Measurements from ENCODE around the gene DYTN.

Gene DYTN

DNA sequence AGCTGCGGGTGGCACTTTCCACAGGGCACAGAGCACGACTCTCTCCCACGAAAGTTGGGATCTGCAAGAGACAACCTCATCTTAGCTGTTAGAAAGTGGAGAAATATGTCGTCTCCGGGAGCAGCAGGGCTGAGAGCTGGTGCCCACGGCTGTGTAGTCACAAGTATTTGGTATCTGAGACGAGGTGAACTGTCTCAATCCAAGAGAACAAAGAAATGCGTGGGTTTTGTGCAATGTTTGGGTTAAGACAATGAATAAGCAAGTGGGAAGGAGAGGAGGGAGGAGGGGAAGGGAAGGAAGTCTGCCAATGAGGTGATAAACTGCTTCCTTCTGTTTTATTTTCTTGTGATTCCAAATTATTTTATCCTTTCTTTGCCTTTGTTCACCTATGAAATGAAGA is 18.0 kb downstream of the DYTN start:
- DNase-seq (ENCODE audit: low read depth, low spot score): no peak

DNA sequence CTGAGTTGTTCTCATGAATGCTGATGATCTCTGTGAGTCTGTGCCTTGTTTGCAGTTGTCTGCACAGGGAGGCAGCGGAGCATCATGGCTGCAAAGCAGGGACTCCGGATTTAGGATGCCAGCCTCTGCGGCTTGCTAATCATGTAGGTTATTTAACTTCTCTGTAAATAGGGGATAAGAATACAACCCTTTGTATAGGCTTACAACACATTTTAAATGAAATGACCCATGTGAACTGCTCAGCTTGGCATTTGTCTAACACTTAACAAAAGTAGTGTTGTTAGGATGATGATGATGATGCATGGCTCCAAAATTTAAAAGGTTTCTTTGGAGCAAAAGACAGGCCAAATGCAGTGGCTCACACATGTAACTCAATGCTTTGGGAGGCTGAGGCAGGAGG is 19.4 kb downstream of the DYTN start:
- no peak for DNase-seq (ENCODE audit: low read depth, low spot score)

DNA sequence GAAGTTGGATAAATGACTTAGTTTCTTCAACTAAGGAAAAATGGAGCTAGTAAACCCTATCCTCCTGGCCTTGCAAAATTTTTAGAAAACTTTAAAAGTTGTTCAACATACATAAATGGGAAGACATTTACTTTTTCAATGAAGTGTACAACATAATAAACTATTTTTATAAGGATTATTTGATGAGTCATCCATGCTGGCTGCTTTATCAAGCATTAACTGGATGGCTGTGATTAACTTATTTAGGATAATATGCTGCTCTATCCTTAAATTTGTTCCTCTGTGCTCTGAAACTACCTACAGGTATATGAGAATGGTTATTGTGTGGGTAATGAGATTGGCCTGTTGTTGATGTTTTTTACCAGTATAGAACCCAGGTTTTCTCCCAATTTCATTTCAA is 21.3 kb downstream of the DYTN start:
- DNase-seq (ENCODE audit: low read depth, low spot score): no peak

DNA sequence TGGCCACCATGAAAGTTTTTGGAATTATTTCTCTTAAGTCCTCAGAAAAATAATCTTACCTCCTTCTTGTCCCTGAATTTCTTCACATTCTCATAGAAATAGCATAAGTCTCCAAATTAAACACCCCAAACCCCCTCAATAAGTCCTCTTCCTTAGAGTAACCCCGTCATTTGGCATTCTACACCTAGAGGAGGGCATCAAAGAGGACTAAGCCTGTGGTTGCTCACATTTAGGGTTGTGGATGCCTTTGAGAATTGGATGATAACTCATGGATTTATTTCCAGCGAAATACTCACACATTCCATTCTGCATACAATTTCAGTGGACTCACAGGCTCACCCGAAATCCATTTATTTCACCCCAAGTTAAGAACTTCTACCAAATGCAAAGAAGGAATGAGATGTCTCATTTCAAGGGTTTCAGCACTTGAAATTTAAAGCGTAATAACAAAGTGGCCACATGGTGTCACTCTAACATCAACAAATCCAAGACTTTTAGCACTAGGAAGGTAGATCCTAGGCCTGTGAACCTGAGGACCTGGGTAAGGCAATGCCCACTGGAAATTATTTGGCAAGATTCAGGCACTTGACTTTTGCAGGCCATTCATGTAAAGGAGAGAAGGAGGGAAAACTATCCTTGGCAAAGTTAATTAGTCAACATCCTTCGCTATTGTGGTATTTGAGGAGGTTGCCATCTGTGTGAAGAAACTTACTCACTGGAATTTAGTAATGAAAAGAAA is 24.6 kb downstream of the DYTN start:
- DNase-seq (ENCODE audit: low read depth, low spot score): peak; percentile 44

DNA sequence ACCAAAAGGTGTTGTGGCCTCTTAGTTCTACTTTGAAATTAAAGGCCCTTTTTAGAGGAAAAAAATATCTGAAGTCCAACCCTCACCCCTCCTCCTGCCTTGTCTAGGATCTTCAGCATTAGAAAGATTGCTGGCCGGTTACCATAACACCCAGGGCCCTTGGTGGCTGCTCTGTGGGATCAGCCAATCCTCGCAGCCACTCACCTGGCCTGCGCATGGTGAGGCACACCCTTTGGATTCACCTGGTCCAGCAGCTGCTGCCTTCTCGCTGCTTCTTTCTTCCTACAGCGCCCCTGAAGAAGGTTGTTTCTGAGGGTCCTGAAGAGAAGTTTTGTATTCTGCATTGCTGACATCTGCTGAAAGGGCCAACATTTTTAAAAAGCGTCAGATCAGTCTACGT is 25.2 kb downstream of the DYTN start:
- DNase-seq (ENCODE audit: low read depth, low spot score): no peak

DNA sequence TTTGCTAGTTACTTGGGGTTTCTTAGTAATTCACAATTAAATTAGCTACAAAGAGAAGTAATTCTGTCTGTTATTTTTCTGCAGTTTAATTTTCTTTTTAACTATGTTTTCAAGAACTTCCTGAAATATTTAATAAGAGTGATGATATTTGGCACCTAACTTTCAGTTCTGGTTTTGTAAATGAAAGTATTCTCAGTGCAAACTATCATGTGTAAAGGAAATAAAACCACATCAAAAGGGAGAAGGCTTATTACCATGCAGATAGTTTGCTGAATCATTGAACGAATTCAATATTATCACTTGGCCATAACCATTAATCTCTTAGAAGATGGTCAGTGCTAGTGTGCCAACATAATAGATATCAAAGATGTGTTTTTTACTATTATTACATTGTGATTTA is 29.2 kb downstream of the DYTN start:
- DNase-seq (ENCODE audit: low read depth, low spot score): no peak

DNA sequence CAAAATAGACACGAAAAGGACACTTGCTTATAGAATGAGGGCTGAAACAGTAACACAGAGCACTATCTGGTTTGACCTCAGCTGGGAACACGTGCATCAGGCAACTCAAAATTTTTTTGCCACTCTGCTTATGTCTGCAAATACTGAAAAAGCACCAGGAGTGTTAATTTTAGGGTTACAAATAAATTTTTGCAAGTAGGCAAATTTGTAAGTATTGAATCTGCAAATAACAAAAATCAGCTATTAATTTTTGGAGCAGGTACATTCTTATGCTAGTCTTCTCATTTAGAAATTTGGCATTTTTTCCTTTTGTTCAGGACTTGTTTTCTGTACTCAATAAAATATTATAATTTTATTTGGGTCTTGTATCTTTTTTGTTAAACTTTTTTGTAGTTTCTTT is 29.7 kb downstream of the DYTN start:
- DNase-seq (ENCODE audit: low read depth, low spot score): no peak

DNA sequence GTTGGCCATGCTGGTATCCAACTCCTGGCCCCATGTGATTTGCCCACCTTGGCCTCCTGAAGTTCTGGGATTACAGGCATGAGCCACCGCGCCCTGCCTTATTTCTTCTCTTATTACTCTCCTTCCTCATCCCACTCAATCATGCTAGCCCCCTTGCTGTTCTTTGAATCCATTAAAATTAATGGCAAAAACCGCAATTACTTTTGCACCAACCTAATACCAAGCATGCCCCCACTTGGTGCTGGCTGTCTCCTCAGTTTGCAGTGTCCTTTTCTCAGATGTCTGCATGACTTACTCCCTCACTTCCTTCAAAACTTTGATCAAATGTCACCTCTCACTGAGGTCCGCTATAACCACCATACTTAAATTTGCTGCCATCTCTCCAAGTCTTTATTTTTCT is 34.6 kb downstream of the DYTN start:
- DNase-seq (ENCODE audit: low read depth, low spot score): no peak

DNA sequence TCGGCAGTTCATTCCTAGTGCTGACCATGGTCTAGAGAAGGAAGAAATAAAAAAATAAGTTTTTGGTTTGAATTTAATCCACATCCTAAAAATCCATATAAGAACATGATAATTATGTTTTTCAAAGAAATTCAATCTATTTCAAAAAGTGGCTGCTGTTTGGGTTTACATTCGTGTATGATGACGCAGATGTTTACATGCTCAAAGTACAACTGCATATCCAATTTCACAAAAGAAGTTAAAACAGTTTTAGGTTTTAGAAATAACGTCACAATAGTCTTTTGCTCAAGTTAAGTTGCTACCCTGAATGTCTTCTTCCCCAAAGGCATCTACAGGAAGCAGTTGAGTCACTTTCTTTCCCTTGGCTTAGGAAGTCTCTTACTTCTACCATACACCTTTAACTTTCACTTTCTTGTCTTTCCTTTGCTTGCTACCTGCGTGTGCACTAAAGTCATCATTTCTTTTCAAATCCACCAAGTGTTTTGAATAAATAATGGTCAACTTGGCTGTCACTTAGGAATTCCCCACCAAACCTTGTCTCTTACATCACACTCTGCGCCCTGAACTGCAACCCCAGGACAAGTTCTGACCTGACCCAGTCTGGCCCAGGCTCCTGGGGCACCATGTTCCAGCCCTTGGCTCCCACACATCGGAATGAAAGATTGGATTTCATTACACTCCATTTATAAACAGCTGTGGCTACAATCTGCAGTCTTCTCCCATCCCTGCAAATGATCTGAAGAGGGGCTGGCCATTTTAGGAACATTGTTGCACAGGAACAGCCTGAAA is 47.5 kb downstream of the DYTN start:
- DNase-seq (ENCODE audit: low read depth, low spot score): no peak

DNA sequence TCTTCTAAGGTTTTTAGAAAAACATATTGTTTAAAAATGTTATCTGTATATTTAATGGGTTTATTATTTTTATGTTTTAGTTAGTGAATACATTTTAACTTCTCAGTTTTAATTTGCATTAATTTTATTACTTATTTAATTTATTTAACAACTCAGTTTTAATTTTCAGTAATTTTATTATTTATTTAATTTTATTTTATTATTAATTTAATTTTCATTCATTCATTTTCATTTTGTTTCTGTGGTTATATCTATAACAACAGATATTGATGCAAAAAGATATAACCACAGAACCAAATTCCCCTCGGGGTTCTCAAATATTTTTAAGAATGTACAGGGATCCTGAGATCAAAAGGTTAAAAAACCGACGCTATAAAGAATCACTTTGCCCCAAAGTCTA is 52.9 kb downstream of the DYTN start:
- DNase-seq (ENCODE audit: low read depth, low spot score): no peak

DNA sequence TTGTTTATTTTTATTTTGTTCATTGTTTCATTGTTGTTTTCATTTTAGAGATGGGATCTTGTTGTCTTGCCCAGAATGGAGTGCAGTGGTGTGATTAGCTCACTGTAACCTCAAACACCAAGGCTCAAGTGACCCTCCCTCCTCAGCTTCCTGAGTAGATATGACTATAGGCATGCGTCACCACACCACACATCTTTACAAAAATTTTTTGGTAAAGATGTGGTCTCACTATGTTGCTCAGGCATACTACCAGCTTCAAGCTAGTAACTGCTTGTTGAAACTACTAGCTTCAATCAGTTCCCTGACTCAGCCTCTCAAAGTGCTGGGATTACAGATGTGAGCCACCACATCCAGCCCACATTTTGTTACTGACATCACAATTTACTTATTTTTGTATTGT is 61.1 kb downstream of the DYTN start:
- no peak for DNase-seq (ENCODE audit: low read depth, low spot score)

DNA sequence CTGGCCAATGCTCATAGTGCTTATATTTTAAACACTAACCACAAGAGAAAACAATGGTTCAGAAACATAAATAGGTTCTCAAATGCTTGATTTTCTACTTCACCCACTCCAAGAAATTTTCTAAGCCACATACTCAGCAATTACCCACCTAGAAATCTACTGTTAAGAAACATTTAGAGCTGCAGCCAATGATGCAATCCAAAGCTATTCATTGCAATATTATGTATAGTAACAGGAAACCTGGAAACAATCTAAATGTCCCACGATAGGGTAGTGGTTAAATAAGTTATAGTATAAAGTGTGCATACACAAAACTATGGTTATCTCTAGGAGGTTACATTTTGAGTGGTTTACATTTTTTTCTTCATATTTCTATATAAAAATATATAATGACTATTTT is 70.2 kb downstream of the DYTN start:
- no peak for DNase-seq (ENCODE audit: low read depth, low spot score)

DNA sequence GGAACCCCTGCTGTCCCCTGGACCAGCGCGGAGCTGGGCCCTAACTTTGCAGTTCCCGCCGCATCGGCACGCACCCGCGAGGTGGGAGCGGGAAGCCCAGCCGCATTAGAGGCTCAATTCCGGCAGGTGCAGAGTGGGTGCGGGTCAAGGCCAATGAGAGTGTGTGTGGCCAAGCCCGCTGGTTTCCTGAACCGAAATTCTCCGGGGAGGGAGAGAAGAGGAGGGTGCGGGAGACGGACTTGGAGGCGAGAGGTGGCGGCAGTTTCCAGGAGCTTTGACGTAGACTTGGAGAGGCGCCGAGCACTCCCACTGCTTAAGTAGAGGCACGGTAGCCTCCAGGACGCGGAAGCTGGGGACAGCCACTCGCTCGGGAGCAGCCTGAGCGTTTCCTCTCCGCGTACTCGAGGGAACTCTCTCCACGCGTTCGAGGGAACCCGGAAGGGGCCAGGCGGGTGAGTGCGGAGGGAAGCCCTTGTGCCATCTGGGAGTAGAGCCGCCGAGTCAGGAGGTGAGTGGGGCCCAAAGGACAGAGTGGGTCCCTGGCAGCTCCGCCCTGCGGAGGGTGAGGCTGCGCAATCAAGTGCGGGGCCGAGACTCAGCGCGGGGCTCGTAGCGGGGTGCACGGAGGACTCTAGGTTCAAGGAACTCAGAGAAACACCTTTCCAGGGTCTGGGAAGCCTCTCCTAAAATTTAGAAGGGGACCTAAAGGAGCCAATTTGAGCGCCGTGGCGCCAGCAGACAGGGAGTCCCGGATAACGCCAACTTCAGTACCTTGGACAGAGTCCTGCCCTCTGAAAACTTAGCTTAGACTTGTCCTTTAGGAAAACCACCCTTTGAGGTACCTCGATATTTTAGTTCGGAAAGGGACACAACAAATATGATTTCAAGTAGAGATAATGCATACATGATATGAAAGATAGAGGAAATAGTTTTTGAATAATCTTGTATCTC is 75.8 kb downstream of the DYTN start, which contains the start of gene FAM237A:
Gene FAM237A, plus strand, starts transcription at position 413 of the 951 bp plus-strand sequence. CDS start 1,750 bp downstream, outside the sequence.
- DNase-seq (ENCODE audit: low read depth, low spot score): peak; percentile 44

DNA sequence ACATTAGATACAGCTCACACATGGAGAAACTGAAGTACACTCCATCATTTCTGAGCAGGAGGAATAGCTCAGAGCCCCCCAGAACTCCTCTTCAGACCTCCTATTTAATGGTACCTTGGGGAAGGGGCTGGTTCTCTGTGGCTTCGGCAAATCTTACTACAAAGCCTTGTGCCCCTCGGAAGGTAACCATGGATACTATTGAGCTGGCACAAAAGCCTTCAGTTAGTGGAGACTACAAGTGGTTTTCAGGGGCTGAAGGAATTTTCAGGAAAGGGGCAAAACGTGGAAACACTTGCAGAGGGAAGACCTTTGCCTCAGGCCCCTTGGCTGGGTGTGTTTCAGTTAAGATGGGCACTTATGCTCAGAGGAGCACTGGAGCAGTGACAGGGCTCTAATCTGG is 77.0 kb downstream of the DYTN start:
- DNase-seq (ENCODE audit: low read depth, low spot score): no peak

DNA sequence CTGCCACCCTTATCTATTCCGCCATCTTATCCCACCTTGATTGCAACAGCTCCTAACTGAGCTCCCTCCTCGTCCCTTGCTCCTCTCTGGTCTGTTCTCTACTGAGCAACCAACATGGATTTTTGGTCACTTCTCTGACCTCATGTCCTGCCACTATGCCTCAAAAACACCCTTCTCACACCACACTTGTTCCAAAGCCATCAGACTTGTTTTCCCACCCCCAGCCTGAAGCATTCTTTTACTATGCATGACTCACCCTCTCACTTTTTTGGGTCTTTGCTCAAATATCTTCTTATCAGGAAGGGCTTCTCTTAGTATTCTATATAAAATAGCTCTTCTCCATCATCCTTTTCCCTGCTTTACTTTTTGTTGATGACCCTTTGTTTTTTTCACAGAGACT is 78.6 kb downstream of the DYTN start:
- DNase-seq (ENCODE audit: low read depth, low spot score): no peak

DNA sequence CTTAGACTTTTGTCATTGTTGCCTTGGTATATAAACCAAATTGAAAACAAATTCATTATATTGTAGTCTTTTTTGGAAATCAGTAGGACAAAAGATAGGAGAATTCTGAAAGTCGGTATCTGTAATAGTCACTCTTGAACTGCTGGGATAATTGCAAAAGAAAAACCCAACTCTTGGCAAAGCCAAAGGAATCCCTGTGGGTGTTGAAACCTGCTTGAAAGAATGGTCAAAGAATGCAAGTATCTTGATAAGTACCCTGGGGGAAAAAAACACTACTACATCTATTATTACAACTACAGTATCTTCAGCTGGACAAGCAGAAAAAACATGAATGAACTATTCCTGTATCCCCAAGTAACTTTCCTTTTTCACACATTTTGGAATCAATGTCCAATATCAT is 83.2 kb downstream of the DYTN start:
- DNase-seq (ENCODE audit: low read depth, low spot score): no peak

DNA sequence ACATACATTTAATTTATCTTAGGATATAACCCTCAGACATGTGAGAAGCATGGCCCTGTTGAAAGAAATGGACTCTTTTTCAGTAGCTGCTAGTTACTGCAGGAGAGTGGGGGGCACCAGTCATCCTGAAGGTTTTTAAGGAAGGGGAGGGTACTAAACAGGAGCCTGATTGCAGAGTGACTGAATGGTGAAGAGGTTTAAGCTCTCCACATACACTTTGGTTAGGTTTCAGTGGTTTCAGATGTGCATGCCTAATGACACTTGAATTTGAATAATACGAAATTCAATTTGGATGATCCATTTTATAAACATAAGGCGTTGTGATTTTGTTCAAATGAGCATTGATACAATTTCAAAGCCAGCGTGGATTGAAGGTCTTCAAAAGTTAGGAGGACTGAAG is 86.9 kb downstream of the DYTN start:
- DNase-seq (ENCODE audit: low read depth, low spot score): no peak

DNA sequence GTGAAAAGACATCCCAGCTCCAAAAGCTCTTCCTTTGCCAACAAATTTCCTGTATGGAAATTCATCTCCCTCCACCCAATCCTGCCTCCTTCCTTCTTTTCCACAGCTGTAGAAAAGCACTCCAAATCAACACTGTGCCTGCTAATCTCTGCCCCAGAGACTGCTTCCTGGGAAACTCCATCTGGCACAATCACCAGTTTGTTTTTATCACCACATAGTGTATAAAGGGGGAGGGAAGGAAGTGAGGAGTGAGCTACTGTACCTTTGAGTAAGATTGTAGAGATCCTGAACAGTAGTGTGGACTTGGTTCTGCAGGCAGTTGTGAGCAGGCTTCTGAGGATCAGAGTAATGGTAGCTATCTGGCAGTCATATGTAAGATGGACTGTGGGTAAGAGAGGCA is 90.6 kb downstream of the DYTN start:
- DNase-seq (ENCODE audit: low read depth, low spot score): no peak

DNA sequence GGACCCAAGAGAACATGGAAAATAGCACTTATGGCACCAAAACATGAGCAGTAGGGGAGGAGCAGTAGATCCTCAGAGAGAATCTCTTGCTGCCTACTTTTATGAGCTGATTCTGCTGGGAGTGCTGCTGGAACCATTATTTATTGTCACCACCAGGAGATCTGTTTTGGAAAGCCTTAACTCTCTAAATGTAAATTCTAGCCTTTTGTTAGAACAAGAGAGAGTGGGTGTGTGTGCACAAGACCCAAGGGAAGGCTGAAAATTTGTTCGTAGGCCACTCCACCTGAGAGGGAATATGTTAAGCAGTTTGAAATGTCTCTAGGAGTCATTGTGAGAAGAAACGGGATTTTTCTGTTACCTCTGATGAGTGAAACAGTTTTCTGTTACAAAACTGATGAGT is 92.1 kb downstream of the DYTN start:
- DNase-seq (ENCODE audit: low read depth, low spot score): no peak

DNA sequence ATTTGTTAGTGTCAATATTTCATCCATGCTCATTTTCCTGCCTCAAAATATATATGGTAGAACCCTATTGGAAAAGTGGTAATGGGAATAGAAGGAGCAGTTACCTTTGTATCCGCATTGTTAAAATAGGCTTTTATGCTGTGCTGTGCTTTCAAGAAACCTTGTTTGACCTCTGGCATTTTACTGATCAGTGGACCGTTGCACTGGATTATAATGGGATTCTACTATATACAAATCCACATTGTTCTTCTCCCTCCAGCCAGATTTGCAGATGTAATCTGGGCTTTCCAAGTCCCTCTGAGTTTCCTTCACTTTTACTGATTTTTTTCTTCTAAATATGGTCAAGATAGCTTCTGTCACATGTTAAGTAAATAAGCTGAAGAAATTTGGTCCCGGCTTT is 99.2 kb downstream of the DYTN start:
- no peak for DNase-seq (ENCODE audit: low read depth, low spot score)

DNA sequence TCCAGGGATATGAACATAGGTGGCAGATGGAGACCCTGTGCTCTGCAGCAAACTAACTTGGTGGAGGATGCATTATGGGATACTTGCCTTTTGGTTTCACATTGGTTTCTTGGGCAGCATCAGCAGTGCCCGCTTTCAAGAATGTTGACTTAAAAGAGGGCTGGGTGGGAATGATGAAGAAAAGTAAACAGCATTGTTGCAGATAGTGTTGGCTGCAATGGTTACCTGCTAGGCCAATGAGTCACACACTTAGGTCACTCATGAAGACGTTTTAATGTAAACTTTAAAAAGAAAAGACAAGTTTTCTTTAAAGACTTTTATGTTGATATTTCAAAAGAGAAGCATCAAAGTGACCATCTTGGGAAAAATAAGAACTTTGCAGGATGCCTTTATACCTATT is 102.0 kb downstream of the DYTN start:
- no peak for DNase-seq (ENCODE audit: low read depth, low spot score)

DNA sequence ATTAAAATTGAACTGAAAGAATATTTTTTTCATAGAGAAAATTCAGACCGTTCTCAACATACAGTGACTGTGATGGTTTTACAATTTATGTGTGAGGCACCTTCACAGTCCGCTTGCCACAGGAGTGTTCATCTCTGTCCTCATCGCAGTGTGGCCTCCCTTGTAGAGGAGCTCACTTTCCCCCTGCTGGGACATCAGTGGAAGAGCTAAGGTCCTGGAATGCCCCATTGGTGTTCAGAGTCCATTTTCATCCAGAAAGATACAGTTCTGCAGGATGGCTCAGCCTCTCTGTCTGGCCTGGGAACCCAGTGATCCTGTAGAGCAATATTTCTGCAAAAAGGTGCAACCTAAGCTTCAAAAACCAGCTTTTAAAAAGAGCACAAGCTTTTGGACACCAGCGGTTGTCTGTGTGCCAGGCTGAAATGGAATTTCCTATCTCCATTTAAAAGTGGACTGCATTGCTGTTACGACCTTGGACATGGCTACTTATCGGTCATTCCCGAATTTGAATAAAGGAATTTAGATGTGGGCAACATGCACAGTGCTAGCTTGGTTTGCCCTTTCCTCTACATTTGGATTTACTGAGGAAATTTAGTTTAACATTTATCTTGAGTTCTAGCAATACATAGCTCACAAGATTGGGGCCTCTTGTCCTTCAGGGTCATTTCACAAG is 102.6 kb downstream of the DYTN start:
- no peak for DNase-seq (ENCODE audit: low read depth, low spot score)

Measured in smooth muscle cell of the brain vasculature (primary cell).